HFF-Myc (cell line): ENCODE measurements around the gene TRAF7.
A peak's percentile ranks its signal among the peaks of the same experiment; 100 is the strongest.

Experiments
- DNase-seq: peaks from one replicate; pipeline ENCODE4 v3.0.0-alpha.2; 2011; ENCODE audit warnings: low read depth; ENCODE audit errors: extremely low read depth
- H3K4me3 ChIP-seq: replicated peaks from 2 replicates; pipeline ENCODE4 v1.5.1; 2011; ENCODE audit warnings: low read depth, mild to moderate bottlenecking, control low read depth, low read length
- TF ChIP-seq, protein P1 (sequence below): IDR thresholded peaks from 2 replicates; pipeline ENCODE4 v1.5.1; 2012; ENCODE audit warnings: mild to moderate bottlenecking, low read depth, low read length, control low read depth; ENCODE audit errors: missing control alignments

Gene TRAF7

DNA sequence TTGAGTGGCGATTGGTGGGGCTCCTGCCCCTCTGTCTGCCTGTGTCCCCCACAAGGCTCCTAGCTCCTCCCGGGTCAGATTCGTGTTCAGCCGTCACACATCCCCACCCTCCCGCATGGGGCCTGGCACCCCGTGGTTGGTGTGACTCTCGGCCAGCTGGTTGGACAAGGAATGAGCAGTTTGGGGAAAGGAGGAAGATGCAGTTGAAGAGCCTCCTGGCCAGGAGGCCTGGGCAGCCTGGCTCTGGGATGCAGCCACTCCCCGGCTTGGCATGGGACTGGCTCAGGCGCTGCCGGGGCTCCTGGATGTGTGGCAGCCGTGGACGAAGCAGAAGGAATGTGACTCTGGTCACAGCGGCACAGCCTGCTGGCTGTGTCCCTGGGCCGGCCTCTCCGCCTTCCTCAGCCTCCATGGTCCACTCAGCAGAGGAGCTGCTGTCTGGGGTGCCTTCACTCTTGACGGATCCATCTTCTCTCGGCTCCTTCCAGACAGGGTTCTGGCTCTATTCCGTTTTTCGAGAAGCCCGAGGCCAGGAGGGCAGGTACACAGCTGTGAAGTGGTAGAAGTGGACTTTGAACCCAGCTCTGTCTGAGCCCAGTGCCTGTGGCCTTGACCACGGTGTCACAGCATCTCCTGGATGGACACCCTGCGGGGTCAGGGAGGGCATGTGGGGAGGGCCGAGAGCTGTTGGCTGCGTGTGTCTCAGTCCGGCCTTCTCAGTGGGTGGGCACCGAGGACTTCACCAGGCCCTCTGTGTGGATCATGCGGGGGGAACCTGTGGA, 2.1 kb downstream of the TRAF7 start:
- TF ChIP-seq, protein P1, sequence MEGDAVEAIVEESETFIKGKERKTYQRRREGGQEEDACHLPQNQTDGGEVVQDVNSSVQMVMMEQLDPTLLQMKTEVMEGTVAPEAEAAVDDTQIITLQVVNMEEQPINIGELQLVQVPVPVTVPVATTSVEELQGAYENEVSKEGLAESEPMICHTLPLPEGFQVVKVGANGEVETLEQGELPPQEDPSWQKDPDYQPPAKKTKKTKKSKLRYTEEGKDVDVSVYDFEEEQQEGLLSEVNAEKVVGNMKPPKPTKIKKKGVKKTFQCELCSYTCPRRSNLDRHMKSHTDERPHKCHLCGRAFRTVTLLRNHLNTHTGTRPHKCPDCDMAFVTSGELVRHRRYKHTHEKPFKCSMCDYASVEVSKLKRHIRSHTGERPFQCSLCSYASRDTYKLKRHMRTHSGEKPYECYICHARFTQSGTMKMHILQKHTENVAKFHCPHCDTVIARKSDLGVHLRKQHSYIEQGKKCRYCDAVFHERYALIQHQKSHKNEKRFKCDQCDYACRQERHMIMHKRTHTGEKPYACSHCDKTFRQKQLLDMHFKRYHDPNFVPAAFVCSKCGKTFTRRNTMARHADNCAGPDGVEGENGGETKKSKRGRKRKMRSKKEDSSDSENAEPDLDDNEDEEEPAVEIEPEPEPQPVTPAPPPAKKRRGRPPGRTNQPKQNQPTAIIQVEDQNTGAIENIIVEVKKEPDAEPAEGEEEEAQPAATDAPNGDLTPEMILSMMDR = no peak
- peak overlapping the region; percentile 79 for H3K4me3 ChIP-seq
- no peak for DNase-seq

DNA sequence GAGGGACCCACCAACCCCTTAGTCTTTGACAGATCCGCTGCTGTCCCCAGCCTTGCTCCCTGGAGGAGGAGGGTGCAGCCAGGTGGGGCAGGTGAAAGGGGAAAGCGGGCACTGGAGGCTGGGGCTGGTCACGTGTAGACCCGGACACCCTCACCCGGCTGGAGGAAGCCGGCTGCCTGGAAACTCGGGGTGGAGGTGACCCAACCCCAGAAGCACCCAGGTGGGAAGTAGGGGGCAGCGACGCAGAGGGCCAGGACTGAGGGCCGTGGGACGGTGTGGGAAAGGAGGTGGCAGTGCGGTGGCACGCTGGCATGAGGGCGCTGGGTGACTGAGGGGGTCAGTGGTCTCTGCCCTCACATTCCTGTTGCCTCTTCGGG, 2.7 kb downstream of the TRAF7 start:
- TF ChIP-seq, protein P1 = no peak
- DNase-seq = no peak
- H3K4me3 ChIP-seq = 0 out of 2 replicates have a peak overlapping the region, but pooled peaks have one; percentile 7

DNA sequence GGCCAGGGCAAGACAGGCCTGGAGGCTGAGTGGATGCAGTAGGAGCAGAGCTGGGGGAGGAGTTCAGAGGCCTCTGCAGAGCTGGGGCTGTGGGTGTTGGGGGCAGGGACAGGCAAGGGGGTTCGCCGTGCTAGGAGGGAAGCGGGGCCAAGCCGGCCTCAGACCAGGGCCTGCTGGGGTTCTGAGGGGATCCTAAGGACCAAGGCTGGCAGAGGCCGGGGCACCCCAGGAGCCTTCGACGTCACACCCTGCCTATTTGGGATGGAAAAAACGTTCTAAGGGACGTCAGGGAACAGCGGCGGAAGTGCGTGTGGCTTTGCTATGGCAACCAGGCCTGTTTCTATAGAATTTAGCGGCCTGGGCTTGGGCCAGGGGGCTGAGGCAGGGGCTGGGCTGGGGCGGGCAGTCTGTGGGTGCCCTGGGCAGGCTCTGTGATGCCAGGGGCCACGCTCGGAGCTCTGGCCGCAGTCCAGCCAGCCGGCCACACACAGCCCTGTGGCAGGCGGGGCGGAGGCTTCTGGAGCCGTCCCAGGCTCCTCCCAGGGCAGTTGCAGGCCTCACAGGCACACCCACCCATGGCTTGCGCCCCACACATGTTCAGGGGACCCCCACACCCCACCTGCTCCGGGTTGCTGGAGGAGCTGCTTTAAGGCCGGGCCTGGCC, 3.7 kb downstream of the TRAF7 start:
- TF ChIP-seq, protein P1 = no peak
- H3K4me3 ChIP-seq = peak overlapping the region; percentile 7; the same call in 1 of the 2 replicates
- no peak for DNase-seq

- no peak overlapping the region for H3K4me3 ChIP-seq
- TF ChIP-seq, protein P1 = no peak
- DNase-seq = no peak
Measured at GRCh38 chr16:2160915-2161551, 5.5 kb downstream of the TRAF7 start.

GRCh38 chr16:2161911-2162310, 6.3 kb downstream of the TRAF7 start:
- TF ChIP-seq, protein P1 = no peak
- DNase-seq = no peak
- H3K4me3 ChIP-seq = no peak overlapping the region

DNA sequence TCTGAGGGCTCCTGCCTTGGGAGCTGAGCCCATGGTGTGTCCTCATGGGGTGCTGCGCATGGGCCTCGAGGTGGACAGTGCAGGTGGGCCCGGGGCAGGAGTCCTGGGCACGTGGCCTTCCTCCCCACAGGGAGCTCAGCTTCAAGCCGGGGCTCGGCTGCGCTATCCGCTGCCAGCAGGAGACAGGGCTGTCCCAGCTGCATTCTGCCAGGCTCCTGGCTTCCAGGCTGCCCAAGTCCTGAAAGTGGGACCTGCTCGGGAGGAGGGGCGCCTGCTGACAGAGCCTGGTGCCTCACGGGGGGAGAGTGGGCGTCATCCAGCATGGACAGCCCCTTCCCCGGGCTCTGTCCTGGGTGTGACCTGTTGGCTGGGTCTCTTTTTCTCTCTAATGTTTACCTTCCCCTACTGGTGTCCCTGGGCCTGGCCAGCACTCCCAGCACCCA, 7.1 kb downstream of the TRAF7 start:
- no peak for DNase-seq
- TF ChIP-seq, protein P1 = no peak
- no peak overlapping the region for H3K4me3 ChIP-seq
